ENCODE measurements around the gene SAC3D1.

Gene SAC3D1

GRCh38 chr11:65059959-65060824, 19.2 kb downstream of the SAC3D1 start:
- DNase-seq (ENCODE audit: low read depth in 2 of 2), result no peak

GRCh38 chr11:65060913-65061408, 20.0 kb downstream of the SAC3D1 start:
- no peak for DNase-seq (ENCODE audit: low read depth in 2 of 2)

DNA sequence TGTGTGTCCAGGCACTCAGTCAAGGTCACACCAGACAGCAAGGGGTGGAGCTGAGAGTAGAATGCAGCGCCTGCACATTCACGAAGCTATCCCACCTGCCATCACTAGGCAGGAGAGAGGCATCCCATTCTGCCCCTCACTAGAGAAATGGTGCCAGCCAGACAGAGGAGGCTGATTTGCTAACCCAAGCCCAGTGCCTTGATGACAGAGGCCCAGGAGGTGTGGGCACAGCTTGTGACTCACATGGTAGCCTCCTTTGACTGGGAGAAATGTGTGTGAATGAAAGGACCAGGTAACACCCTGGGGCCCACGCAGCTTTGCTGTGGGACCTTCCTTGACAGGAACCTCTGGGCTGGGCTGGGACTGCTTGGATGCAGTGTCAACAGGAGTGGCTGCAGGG, 22.5 kb downstream of the SAC3D1 start:
- DNase-seq (ENCODE audit: low read depth in 2 of 2), result no peak

DNA sequence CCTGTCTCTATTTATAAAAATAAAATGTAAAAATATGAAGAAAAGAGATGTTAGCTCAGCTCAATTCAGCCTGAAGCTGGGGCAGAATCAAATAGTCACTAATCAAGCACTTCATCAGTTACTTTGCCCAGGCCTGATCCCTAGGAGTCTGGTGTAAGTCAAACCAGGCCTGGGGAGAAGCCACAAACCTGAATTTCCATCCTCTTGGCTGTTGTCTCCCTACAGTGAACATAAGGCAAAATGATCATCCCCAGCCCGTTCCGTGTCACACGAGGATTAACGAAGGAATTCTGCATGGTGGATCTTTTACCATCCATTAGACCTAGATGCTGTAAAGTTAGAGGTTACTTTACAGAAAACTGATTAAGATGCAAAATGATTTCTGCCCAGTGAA, 23.8 kb downstream of the SAC3D1 start:
- no peak for DNase-seq (ENCODE audit: low read depth in 2 of 2)

DNA sequence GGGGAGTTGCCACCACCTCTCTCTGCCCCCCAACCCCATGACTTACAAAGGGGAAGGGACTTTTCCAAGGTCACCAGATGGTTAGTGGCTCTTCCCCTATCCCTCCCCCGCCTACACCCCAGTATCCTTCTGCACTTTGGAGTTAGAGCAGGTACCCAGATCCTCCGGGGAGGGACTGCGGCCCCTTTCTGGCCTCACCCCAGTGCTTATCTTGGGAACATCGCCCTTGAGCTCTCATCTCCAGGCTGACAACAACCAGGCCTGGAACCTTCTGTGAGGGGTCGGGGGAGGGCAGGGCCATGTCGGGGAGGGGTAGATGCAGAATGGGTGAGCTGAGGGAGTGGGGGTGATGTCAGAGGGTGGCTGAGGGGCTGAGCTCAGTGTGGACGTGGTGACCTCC, 24.8 kb downstream of the SAC3D1 start:
- DNase-seq (ENCODE audit: low read depth in 2 of 2), result no peak

DNA sequence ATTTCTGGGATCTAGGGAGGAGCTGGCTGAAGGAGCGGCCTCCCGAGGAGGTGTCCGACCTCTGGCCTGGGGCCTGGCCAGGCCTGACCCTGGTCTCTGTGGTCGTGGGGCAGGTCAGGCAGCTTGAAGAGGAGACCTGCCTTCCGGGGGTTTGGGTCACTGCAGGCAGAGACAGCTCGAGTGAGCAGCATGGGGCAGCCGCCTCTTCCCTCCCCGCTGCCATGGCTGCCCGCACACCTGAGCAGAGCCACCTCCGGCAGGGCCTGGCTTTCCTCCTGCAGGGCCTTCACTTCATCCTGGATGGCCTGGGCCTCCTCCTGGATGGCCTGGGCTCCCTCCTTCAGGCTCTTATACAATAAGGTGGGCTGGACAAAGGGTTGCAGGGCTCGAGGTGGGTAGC, 25.3 kb downstream of the SAC3D1 start:
- no peak for DNase-seq (ENCODE audit: low read depth in 2 of 2)

DNA sequence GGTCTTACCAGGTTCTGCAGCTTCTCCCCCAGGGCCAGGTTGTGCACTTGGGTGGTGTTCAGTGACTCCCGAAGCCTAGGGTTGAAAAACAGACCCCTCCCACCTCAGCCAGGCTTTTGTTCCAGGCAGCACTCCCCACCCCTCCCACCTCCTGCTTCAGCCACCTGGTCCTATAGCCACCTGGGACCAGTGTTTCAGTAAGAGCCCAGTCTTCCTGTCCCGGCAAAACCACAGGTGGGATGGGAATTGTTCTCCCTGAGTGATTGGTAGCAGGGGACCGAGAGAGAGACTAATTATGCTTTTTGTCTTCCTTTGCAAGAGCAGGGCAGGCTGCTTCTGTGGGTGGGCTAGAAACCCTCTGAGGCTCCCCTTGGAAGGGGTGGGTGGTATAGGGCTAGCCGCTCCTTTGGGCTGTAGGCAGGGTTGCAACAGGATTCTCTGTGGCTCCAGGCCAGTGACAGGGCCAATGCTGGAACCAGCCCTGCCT, 25.8 kb downstream of the SAC3D1 start:
- no peak for DNase-seq (ENCODE audit: low read depth in 2 of 2)

DNA sequence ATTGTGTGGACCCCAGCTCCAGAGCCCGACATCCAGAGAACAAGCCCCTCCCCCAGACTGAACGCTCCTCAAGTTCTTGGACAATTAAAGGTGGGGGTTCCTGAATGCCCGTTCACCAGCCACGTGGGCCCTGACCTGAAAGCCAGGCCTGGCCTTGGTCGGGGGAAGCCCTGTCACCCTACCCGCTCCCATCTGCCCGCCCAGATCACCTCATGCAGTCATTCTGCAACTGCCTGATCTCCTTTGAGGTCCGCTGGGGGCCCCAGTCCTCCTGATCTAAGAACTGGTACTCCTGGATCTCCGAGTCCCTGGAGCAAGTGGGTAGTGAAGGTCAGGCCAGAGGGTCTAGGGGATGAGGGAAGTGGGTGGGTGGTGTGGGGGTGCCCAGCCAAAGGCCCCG, 26.4 kb downstream of the SAC3D1 start:
- no peak for DNase-seq (ENCODE audit: low read depth in 2 of 2)

DNA sequence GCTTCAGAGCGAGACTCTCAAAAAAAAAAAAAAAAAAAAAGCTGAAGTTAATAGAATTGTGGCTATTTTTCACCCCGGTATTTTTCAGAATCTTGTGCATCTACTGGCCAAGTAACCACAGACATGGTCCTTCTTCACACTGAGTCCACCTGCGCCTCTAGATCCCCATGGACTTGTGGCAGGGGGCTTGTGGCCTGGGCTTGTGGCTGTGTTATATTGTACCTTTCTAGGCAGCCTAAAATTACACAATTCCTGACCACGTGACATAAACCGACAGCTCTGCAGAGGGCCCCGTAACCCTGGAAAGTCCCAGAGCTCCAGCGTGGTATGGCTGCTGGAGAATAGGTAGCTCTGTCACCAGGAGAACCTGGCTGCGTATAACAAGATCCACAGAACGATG, 28.2 kb downstream of the SAC3D1 start:
- DNase-seq (ENCODE audit: low read depth in 2 of 2), result no peak

DNA sequence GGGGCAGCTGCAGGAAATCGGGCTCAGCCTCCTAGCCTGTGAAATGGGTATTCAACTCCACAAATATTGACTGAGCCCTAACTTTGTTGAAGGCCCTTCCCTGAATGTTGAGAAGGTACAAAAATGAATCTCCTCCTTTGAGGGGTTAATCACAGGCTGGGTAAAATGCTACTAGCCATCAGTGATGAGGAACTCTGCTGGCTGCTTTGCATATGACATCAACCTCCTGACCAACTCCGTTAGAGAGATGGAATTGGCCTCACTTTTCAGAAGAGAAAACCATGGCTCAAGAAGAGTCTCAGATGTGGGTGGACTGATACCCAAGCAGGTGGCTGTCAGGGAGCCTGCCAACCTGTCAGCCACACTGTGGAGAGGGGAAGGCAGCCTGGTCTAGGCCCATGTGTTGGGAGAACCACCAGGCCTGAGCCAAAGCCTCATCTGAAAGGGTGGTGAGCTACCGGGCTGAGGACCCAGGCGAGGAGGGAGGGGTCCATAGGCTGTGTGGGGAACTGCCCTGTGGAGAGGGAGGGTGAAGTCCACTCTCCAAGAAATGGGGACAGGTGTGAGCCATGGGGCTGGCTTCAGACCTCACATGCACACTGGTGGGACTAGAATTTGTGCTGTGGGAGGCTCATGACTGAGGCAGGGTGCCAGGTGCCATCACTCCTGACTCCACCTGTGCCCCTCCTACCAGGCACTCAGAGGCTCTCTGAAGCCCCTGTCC, 31.1 kb downstream of the SAC3D1 start:
- no peak for DNase-seq (ENCODE audit: low read depth in 2 of 2)

DNA sequence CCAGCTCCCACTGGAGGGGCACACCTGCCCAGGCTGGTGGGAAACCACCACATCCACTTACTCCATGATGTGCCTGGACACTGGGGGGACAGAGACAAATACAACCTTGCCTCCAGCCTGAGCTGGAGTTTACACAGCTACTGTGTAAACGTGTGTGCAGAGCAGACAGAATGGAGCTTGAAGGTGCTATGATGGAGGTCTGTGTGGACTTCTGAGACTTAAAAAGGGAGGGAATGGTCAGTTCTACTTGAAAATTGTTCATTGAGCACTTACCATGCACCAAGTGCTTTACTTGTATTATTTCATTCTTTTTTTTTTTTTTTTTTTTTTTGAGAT, 31.6 kb downstream of the SAC3D1 start:
- no peak for DNase-seq (ENCODE audit: low read depth in 2 of 2)

GRCh38 chr11:65077451-65077850, 36.4 kb downstream of the SAC3D1 start:
- no peak for DNase-seq (ENCODE audit: low read depth in 2 of 2)

- DNase-seq (ENCODE audit: low read depth in 2 of 2), result peak; percentile 44 to 47
Measured at GRCh38 chr11:65078151-65078550, 37.1 kb downstream of the SAC3D1 start.

DNA sequence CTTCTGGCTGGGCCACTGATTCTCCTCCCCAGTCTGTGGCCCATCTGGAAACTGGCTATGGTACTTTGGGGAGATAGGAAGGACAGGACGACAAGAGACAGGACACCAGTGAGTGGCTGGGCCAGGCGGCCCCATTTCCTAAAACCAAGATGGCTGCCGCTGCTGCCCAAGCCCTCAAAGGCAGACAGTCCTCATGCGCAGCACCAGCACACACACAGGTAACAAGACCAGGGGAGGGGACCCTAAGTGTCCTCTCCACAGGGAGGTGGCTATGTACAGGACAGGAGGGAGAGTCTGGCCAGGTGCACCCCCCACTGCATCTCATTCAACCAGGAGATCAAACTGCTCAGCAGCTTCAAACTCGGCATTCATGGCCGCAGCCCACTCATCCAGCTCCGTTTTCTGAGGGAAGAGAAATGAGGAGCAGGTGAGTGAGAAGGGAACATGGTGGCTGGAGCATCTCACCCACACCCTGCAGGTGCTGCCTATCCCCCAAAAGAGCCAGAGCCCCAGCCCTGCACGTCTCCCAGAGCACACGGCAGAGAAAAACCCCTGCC, 37.9 kb downstream of the SAC3D1 start:
- DNase-seq (ENCODE audit: low read depth in 2 of 2), result no peak

DNA sequence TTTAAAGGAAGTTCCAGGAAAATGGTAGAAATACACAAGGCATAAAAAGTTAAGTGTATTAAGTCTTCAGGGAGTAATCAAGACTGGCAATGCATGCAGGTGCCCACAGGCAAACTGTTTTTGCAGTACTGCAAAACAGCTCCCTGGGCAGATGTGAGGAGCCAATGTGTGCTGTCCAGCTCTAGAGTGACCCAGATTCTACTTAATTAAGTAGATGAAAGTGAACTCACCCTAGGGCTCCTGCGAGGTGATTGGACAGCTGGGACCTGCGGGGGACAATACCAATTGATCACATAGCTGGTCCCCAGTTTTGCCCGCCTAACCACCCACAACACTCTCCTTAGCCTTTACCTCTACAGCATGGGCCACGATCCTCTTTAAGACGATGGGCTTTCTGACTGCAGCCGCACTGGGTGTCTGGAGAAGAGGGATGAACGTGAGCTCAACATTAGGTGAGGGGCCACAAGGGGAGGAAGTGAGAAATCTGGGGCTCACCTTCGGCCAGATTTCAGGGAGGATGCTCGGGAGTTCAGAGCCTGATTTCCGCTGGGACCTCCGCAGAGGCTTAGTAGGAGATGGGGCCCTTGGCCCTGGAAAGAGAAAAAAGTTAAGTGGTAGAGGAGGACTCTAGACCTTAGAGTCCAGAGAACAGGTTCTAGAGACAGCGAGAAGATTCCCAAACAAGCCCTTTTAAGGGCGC, 42.3 kb downstream of the SAC3D1 start:
- DNase-seq (ENCODE audit: low read depth in 2 of 2), result no peak

GRCh38 chr11:65083834-65084597, 43.0 kb downstream of the SAC3D1 start, which contains the start of the genes CDCA5 and ZFPL1:
TSS of gene CDCA5 (minus strand) at chr11:65084040. CDS start at chr11:65083978, 62 bp downstream.
TSS of gene ZFPL1 (plus strand) at chr11:65084222. CDS start at chr11:65084699, 477 bp downstream.
- DNase-seq (ENCODE audit: low read depth in 2 of 2), result peak; percentile 88 to 89

- DNase-seq (ENCODE audit: low read depth in 2 of 2), result no peak
Measured at GRCh38 chr11:65084598-65085375, 43.8 kb downstream of the SAC3D1 start.

GRCh38 chr11:65085446-65085845, 44.4 kb downstream of the SAC3D1 start:
- DNase-seq (ENCODE audit: low read depth in 2 of 2), result no peak

DNA sequence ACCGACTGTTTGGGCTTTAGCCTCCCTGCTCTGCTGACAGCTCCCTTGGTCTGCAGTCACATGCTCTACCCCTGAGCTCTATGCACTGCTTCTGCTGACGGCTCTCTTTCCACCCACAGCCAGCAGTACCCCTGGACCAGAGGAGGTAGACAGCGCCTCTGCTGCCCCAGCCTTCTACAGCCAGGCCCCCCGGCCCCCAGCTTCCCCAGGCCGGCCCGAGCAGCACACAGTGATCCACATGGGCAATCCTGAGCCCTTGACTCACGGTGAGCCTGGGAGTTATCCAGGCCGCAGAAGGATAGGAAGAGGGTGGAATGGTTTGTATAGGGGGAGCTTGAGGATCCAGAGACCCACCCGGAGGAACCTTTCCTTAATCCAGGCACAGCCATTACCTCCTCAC, 45.8 kb downstream of the SAC3D1 start:
- no peak for DNase-seq (ENCODE audit: low read depth in 2 of 2)

- DNase-seq (ENCODE audit: low read depth in 2 of 2), result no peak
Measured at GRCh38 chr11:65087216-65087615, 46.2 kb downstream of the SAC3D1 start.

Measured in stimulated activated CD4-positive, alpha-beta T cell treated with anti-CD3 and anti-CD28 coated beads, Interleukin-1b, Interleukin-23, amount 100 ng/mL, for 1 hour (primary cell).